HPDE6-E6E7 (cell line): ENCODE measurements around the gene UBAP2L.
"Not testable (repeated sequence)": the region's sequence is repeated elsewhere in the genome, so short reads cannot be mapped to it uniquely, and the experiment has no call there.

Experiments used
- DNase-seq: peaks from one replicate; pipeline ENCODE4 v3.0.0; 2011; ENCODE audit warnings: missing footprints; ENCODE audit errors: extremely low spot score

UBAP2L gene

DNA sequence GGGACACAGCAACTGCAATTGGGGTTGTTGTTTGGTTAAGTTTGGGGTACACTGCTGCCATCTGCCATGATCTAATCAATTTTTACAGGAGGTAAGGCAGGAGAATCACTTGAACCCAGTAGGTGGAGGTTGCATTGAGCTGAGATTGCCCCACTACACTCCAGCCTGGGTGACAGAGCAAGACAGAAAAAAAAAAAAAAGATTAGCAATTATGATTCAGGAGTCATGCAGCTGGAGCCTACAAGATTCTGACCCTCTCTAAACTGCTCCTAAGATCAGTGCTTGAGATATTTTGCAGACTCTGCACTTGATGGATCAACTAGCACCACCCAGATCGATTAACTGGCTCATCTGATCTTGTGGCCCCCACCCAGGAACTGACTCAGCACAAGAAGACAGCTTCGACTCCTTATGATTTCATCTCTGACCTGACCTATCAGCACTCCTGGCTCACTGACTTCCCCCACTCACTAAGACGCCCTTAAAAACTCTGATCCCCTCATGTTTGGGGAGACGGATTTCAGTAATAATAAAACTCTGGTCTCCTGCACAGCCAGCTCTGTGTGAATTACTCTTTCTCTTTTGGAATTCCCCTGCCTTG, 87.0 kb downstream of the UBAP2L start:
- DNase-seq: not testable (repeated sequence)

- not testable (repeated sequence) for DNase-seq
Observed at GRCh38 chr1:154309136-154309535, 88.4 kb downstream of the UBAP2L start.

- not testable (repeated sequence) for DNase-seq
Observed at GRCh38 chr1:154312229-154313065, 91.7 kb downstream of the UBAP2L start.

DNA sequence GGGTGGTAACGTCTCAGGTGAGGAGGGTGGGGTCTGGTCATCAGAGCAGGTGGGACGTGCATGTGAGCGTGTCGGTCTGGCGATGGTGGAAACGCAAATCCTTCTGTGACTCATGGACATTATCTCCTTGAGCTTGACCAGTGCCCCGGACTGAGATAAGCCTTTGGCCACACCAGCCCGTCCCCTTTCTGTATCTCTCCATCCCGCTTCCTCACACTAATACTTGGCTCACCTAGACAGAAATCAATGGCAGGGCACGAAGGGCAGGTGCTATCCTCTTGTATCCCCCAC, 92.3 kb downstream of the UBAP2L start:
- no peak for DNase-seq

DNA sequence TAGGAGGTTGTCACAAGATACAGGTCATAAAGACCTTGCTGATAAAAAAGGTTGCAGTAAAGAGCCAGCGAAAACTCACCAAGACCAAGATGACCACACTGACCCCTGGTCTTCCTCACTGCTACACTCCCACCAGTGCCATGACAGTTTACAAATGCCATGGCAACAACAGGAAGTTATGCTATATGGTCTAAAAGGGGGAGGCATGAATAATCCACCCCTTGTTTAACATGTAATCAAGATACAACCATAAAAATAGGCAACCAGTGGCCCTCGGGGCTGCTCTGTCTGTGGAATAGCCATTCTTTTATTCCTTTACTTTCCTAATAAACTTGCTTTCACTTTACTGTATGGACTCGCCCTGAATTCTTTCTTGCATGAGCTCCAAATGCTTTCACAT, 93.5 kb downstream of the UBAP2L start:
- not testable (repeated sequence) for DNase-seq

DNA sequence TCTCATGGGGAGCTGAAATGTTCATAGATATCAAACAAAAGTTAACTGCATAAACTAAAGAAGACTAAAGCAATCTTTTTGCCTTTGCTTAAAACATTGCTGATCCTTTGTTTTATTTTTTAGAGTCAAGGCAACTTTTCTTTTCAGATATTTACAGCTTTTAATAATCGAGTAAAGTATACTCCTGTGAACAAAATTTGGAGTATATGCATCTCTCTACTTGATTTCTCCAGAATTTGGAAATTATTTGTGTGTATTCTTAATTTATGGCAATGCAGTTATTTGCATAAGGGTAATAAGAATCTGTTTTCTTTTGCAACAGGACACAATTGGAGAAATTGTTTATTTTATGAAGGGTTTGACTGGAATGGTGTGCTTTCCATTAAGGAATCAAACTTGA, 95.9 kb downstream of the UBAP2L start:
- no peak for DNase-seq

- no peak for DNase-seq
Observed at GRCh38 chr1:154318386-154318785, 97.6 kb downstream of the UBAP2L start.
